ENCODE results near the gene EXOC4. TPM values are rescaled to one million over a fixed set of nuclear protein-coding genes. Genes with fewer than 3 reads are reported as not detected.

Gene EXOC4
- total and polyA plus RNA-seq, 2 of the 13 experiments (the other 11 are each of a cell fraction or from before 2014, with no cell fraction given) = 22.5 to 39.0 TPM

DNA sequence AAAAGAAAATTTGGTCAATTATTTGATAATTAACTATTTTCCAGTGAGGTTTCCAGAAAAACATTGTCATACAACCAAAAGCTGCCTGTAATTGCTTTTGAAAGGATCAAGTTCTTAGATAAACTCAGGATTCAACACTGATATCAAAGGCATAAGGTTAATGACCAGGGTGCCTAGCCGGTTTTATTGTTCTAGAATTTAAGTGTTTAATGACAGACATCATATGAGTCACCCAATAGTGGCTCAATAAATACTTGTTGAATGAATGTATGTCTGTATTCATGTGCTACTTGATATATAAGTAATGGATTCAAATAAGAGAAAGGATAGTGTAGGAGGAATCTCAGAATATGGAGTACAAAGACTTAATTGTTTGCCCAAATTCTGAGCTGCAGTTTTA is 678.2 kb downstream of the EXOC4 start (continued):
- TF ChIP-seq, protein P1, sequence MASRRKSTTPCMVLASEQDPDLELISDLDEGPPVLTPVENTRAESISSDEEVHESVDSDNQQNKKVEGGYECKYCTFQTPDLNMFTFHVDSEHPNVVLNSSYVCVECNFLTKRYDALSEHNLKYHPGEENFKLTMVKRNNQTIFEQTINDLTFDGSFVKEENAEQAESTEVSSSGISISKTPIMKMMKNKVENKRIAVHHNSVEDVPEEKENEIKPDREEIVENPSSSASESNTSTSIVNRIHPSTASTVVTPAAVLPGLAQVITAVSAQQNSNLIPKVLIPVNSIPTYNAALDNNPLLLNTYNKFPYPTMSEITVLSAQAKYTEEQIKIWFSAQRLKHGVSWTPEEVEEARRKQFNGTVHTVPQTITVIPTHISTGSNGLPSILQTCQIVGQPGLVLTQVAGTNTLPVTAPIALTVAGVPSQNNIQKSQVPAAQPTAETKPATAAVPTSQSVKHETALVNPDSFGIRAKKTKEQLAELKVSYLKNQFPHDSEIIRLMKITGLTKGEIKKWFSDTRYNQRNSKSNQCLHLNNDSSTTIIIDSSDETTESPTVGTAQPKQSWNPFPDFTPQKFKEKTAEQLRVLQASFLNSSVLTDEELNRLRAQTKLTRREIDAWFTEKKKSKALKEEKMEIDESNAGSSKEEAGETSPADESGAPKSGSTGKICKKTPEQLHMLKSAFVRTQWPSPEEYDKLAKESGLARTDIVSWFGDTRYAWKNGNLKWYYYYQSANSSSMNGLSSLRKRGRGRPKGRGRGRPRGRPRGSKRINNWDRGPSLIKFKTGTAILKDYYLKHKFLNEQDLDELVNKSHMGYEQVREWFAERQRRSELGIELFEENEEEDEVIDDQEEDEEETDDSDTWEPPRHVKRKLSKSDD (CRISPR knock-in tag; IDR thresholded peaks at IDR 0.05; ENCODE audit: low read depth) = no peak
- no peak for TF ChIP-seq ZNF24 (IDR thresholded peaks at IDR 0.05)
- no peak for TF ChIP-seq ZNF17 (CRISPR knock-in tag; IDR thresholded peaks at IDR 0.05)
- no peak for TF ChIP-seq SP5 (CRISPR knock-in tag; IDR thresholded peaks at IDR 0.05; ENCODE audit: borderline replicate concordance, low read depth)
- TF ChIP-seq, protein P2, sequence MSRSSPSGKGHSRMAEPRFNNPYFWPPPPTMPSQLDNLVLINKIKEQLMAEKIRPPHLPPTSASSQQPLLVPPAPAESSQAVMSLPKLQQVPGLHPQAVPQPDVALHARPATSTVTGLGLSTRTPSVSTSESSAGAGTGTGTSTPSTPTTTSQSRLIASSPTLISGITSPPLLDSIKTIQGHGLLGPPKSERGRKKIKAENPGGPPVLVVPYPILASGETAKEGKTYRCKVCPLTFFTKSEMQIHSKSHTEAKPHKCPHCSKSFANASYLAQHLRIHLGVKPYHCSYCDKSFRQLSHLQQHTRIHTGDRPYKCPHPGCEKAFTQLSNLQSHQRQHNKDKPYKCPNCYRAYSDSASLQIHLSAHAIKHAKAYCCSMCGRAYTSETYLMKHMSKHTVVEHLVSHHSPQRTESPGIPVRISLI (CRISPR knock-in tag; IDR thresholded peaks at IDR 0.05; ENCODE audit: borderline replicate concordance) = no peak
- no peak for TF ChIP-seq SATB2 (CRISPR knock-in tag; IDR thresholded peaks at IDR 0.05)
- no peak for TF ChIP-seq ZFP41 (CRISPR knock-in tag; IDR thresholded peaks at IDR 0.05; ENCODE audit: borderline replicate concordance)
- TF ChIP-seq, protein P3, sequence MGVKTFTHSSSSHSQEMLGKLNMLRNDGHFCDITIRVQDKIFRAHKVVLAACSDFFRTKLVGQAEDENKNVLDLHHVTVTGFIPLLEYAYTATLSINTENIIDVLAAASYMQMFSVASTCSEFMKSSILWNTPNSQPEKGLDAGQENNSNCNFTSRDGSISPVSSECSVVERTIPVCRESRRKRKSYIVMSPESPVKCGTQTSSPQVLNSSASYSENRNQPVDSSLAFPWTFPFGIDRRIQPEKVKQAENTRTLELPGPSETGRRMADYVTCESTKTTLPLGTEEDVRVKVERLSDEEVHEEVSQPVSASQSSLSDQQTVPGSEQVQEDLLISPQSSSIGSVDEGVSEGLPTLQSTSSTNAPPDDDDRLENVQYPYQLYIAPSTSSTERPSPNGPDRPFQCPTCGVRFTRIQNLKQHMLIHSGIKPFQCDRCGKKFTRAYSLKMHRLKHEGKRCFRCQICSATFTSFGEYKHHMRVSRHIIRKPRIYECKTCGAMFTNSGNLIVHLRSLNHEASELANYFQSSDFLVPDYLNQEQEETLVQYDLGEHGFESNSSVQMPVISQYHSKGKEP (CRISPR knock-in tag; IDR thresholded peaks at IDR 0.05) = no peak
- no peak for TF ChIP-seq WIZ (CRISPR knock-in tag; IDR thresholded peaks at IDR 0.05)
- TF ChIP-seq ZNF589 (CRISPR knock-in tag; conservative IDR thresholded peaks at IDR 0.05) = no peak
- TF ChIP-seq, protein P4, sequence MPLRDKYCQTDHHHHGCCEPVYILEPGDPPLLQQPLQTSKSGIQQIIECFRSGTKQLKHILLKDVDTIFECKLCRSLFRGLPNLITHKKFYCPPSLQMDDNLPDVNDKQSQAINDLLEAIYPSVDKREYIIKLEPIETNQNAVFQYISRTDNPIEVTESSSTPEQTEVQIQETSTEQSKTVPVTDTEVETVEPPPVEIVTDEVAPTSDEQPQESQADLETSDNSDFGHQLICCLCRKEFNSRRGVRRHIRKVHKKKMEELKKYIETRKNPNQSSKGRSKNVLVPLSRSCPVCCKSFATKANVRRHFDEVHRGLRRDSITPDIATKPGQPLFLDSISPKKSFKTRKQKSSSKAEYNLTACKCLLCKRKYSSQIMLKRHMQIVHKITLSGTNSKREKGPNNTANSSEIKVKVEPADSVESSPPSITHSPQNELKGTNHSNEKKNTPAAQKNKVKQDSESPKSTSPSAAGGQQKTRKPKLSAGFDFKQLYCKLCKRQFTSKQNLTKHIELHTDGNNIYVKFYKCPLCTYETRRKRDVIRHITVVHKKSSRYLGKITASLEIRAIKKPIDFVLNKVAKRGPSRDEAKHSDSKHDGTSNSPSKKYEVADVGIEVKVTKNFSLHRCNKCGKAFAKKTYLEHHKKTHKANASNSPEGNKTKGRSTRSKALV (CRISPR knock-in tag; IDR thresholded peaks at IDR 0.05) = no peak
- TF ChIP-seq, protein P5, sequence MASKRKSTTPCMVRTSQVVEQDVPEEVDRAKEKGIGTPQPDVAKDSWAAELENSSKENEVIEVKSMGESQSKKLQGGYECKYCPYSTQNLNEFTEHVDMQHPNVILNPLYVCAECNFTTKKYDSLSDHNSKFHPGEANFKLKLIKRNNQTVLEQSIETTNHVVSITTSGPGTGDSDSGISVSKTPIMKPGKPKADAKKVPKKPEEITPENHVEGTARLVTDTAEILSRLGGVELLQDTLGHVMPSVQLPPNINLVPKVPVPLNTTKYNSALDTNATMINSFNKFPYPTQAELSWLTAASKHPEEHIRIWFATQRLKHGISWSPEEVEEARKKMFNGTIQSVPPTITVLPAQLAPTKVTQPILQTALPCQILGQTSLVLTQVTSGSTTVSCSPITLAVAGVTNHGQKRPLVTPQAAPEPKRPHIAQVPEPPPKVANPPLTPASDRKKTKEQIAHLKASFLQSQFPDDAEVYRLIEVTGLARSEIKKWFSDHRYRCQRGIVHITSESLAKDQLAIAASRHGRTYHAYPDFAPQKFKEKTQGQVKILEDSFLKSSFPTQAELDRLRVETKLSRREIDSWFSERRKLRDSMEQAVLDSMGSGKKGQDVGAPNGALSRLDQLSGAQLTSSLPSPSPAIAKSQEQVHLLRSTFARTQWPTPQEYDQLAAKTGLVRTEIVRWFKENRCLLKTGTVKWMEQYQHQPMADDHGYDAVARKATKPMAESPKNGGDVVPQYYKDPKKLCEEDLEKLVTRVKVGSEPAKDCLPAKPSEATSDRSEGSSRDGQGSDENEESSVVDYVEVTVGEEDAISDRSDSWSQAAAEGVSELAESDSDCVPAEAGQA (IDR thresholded peaks at IDR 0.05; ENCODE audit: low read depth) = no peak
- TF ChIP-seq, protein P5 (CRISPR knock-in tag; IDR thresholded peaks at IDR 0.05; ENCODE audit: borderline replicate concordance) = no peak
- TF ChIP-seq, protein P6, sequence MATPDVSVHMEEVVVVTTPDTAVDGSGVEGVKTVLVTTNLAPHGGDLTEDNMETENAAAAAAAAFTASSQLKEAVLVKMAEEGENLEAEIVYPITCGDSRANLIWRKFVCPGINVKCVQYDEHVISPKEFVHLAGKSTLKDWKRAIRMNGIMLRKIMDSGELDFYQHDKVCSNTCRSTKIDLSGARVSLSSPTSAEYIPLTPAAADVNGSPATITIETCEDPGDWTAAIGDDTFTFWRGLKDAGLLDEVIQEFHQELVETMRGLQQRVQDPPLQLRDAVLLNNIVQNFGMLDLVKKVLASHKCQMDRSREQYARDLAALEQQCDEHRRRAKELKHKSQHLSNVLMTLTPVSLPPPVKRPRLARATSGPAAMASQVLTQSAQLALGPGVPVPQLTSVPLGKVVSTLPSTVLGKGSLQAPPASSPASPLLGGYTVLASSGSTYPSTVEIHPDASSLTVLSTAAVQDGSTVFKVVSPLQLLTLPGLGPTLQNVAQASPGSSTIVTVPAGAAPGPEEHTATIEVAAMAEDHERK (CRISPR knock-in tag; IDR thresholded peaks at IDR 0.05; ENCODE audit: low read depth) = no peak

Measured in HepG2 (cell line).